Right lobe of liver (tissue), 4 donors: ENCODE results near the gene RASL12.

ENCODE experiments used
- CTCF ChIP-seq, 4 donors: fragments of 200-600 bp in 3 of 4; fragments of 450-650 bp in 1 of 4; IDR thresholded peaks; one replicate each; pipeline versions ENCODE4 v1.5.1 to v1.8.0; 2016 to 2022; ENCODE audit warnings: antibody characterized with exemption in 4 of 4, mild to moderate bottlenecking in 2 of 4
- POLR2A ChIP-seq: fragments of 450-650 bp; IDR thresholded peaks from one replicate; pipeline ENCODE4 v1.6.1; 2017; ENCODE audit warnings: antibody characterized with exemption, mild to moderate bottlenecking
- donor health status: DM: no; HTN: no; CAD: no.
- donor health status: DM: no; HTN: no; CAD: no.
- donor health status: DM: no; HTN: yes; CAD: no.

DNA sequence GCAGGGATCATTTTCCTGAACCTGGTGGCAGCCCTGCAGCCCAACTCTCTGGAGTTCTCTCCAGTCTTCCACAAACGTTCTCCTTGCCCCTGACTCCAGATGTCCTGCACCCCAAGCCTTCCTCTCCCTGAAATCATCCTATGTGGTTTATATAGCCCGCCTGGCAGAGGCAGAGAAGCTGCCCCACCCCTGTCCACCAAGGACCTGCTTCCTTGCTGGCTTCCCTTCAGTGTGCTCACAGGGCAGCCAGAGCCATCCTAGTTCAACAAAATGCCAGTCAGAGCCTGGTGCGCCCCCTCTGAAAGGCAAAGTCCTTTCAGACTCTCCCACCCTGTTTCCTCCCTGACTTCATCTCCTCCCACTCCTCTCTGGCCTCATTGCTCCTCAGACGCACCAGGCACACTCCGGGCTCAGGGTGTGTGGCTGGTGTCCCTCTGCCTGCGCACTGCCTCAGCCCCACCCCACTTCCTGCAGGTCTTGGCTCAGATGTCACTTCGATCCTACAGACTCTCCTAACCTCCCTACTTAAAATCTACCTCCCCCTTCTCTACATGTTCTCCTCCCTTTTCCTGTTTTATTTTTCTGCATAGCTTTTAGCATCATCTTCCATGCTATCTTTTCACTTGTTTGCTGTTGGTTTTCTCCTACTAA is 14.6 kb upstream of the RASL12 start:
- TF ChIP-seq POLR2A (no peak), CTCF (IDR thresholded peaks at IDR 0.05) (no peak)
